ENCODE measurements around the gene ZNF281.

The ZNF281 gene

DNA sequence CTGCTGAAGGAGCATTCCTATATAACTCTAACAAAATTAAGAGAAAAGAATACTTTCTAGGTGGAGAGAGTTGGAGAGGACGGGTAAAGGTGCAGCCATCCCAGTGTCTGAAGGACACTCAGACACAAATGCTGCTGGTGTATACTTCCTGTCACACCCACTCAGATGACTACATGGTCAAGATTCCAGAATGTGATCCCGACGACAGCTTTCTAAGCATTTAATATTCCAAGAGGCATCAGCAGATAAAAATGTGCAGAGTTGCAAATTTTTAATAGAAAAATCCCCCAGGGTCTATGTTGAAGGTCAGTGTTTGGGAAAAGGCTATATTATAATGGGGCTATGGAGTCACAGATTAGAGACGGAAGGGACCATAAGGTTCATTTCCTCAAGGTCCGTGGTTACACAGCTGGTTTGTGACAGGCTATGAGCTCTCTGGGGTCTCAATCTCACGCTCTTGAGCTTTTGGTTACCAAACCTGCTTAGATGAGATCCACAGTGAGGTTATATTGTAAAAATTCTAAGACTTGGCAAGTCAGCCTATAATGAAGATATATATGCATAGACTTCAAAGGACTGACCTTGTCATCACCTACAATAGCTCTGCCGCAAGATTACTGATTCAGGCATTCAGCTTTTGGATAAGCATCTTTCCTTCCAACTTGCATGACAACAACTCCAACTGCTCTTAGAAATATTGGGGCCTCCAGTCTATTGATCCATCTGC, 35.1 kb downstream of the ZNF281 start:
- Histone ChIP-seq H3K27me3 (ENCODE audit: control insufficient read depth, low read length) (no peaks in the 10 kb centered on the region), H3K4me2 (ENCODE audit: low read length) (peak overlapping the region; percentile 52), H3K79me2 (ENCODE audit: control insufficient read depth, low read length) (no peaks in the 10 kb centered on the region), H3K9me2 (replicated peaks; ENCODE audit: control insufficient read depth, low read length) (no peaks in the 10 kb centered on the region), H3F3A (ENCODE audit: control insufficient read depth, insufficient read depth) (no peaks in the 10 kb centered on the region), H3K9me3 (ENCODE audit: control insufficient read depth, insufficient read depth, low read length) (no peaks in the 10 kb centered on the region), H3K27ac (ENCODE audit: low read depth, low read length) (no peak overlapping the region), H3K36me3 (ENCODE audit: control insufficient read depth, low read length) (no peaks in the 10 kb centered on the region), H3K4me3 (ENCODE audit: low read length) (peak overlapping the region; percentile 52; the same call in 1 of the 2 replicates), H3K4me1 (ENCODE audit: control insufficient read depth, low read length) (peaks cover 52% of the 10 kb centered on the region), H4K20me1 (ENCODE audit: control insufficient read depth, insufficient read depth, low read depth, low read length) (no peaks in the 10 kb centered on the region)
- no peak for TF ChIP-seq EZH2phosphoT487 (IDR thresholded peaks at IDR 0.05; ENCODE audit: borderline replicate concordance, low read length)

DNA sequence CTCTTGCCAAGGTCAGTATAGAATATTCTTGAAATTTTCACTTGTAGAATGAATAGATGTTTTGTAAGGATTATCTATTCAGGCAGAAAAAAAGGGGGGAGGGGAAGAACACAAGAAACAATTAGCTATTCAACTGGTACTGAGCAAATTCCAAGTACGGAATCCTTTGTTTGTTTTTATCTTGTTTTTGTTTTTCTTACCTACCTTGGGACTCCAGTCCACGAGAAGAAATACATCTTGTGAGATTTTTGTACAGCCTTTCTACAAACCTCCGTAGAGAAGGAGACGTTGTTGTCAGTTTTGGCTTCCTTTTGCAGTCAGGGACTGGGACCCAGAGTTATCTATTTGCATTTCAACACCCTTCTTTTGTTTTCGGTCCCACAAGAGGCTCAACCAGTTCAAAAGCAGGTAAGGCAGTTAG, 36.0 kb downstream of the ZNF281 start:
- Histone ChIP-seq H3K36me3 (ENCODE audit: control insufficient read depth, low read length) (no peaks in the 10 kb centered on the region), H3K9me3 (ENCODE audit: control insufficient read depth, insufficient read depth, low read length) (no peaks in the 10 kb centered on the region), H3K4me1 (ENCODE audit: control insufficient read depth, low read length) (peaks cover 43% of the 10 kb centered on the region), H3K27me3 (ENCODE audit: control insufficient read depth, low read length) (no peaks in the 10 kb centered on the region), H3K9me2 (replicated peaks; ENCODE audit: control insufficient read depth, low read length) (no peaks in the 10 kb centered on the region), H3F3A (ENCODE audit: control insufficient read depth, insufficient read depth) (no peaks in the 10 kb centered on the region), H3K4me2 (ENCODE audit: low read length) (peak overlapping the region; percentile 52), H3K4me3 (ENCODE audit: low read length) (peak overlapping the region; percentile 52), H3K79me2 (ENCODE audit: control insufficient read depth, low read length) (no peaks in the 10 kb centered on the region), H4K20me1 (ENCODE audit: control insufficient read depth, insufficient read depth, low read depth, low read length) (no peaks in the 10 kb centered on the region), H3K27ac (ENCODE audit: low read depth, low read length) (no peak overlapping the region)
- TF ChIP-seq EZH2phosphoT487 (IDR thresholded peaks at IDR 0.05; ENCODE audit: borderline replicate concordance, low read length): no peak
- TF ChIP-seq, protein P1, sequence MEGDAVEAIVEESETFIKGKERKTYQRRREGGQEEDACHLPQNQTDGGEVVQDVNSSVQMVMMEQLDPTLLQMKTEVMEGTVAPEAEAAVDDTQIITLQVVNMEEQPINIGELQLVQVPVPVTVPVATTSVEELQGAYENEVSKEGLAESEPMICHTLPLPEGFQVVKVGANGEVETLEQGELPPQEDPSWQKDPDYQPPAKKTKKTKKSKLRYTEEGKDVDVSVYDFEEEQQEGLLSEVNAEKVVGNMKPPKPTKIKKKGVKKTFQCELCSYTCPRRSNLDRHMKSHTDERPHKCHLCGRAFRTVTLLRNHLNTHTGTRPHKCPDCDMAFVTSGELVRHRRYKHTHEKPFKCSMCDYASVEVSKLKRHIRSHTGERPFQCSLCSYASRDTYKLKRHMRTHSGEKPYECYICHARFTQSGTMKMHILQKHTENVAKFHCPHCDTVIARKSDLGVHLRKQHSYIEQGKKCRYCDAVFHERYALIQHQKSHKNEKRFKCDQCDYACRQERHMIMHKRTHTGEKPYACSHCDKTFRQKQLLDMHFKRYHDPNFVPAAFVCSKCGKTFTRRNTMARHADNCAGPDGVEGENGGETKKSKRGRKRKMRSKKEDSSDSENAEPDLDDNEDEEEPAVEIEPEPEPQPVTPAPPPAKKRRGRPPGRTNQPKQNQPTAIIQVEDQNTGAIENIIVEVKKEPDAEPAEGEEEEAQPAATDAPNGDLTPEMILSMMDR (IDR thresholded peaks at IDR 0.05; ENCODE audit: low read depth, low read length, poor library complexity, severe bottlenecking): no peak

DNA sequence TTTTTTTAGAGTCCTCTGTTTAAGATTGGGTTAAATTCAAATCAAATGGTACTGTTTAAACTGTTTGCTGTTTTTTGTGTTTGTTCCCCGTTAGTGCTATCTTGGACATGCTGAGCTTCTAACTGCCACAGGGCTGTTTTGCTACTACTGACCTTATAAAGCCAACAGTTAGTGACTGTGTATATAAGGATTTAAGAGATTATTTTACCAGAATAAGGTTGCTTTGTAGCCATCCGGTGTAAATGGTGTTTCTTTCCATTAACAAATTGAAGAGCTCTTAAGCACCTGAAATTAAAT, 37.0 kb downstream of the ZNF281 start:
- Histone ChIP-seq H3K27ac (ENCODE audit: low read depth, low read length) (no peak overlapping the region), H4K20me1 (ENCODE audit: control insufficient read depth, insufficient read depth, low read depth, low read length) (no peaks in the 10 kb centered on the region), H3K36me3 (ENCODE audit: control insufficient read depth, low read length) (no peaks in the 10 kb centered on the region), H3K4me2 (ENCODE audit: low read length) (no peak overlapping the region), H3K9me3 (ENCODE audit: control insufficient read depth, insufficient read depth, low read length) (no peaks in the 10 kb centered on the region), H3K4me3 (ENCODE audit: low read length) (no peak overlapping the region), H3F3A (ENCODE audit: control insufficient read depth, insufficient read depth) (no peaks in the 10 kb centered on the region), H3K4me1 (ENCODE audit: control insufficient read depth, low read length) (peaks cover 43% of the 10 kb centered on the region), H3K79me2 (ENCODE audit: control insufficient read depth, low read length) (no peaks in the 10 kb centered on the region), H3K9me2 (replicated peaks; ENCODE audit: control insufficient read depth, low read length) (no peaks in the 10 kb centered on the region), H3K27me3 (ENCODE audit: control insufficient read depth, low read length) (no peaks in the 10 kb centered on the region)
- TF ChIP-seq EZH2phosphoT487 (IDR thresholded peaks at IDR 0.05; ENCODE audit: borderline replicate concordance, low read length): no peak
- TF ChIP-seq, protein P1 (IDR thresholded peaks at IDR 0.05; ENCODE audit: low read depth, low read length, poor library complexity, severe bottlenecking): no peak

DNA sequence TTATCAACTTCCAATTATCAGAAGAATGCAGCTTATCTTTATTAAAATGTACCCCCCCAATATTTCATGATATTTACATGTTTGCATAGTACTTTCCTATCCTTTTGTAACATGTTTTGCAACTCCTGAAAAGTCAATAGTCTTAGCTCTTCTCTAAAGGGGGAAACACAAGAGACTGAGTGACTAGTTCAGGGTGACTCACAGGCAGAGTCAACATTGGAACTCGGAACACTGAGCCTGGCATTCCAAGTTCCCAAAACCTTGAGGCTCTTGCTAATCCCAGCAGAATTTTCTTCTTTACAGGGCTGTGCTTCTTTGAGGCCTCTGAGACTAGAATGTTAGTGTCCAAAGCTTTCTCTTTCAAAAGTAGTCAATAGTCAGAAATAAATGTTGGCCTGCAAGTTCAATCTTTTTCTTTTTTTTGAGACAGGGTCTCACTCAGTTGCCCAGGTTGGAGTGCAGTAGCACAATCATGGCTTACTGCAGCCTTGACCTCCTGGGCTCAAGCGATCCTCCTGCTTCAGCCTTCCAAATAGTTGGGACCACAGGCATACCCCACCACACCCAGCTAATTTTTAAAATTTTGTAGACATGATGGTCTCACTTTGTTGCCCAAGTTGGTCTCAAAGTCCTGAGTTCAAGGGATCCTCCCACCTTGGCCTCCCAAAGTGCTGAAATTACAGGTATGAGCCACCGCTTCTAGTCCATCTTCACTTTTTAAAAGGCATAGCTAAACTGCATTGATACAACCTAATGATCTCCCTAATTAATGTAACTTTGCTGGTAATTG, 37.5 kb downstream of the ZNF281 start:
- TF ChIP-seq, protein P1 (IDR thresholded peaks at IDR 0.05; ENCODE audit: low read depth, low read length, poor library complexity, severe bottlenecking): no peak
- TF ChIP-seq EZH2phosphoT487 (IDR thresholded peaks at IDR 0.05; ENCODE audit: borderline replicate concordance, low read length): no peak
- H3K27ac ChIP-seq (ENCODE audit: low read depth, low read length): no peak overlapping the region

More for the DNA sequence above, 37.5 kb downstream of the ZNF281 start:
- no peaks in the 10 kb centered on the region for H3K36me3 ChIP-seq (ENCODE audit: control insufficient read depth, low read length)
- peaks cover 39% of the 10 kb centered on the region for H3K4me1 ChIP-seq (ENCODE audit: control insufficient read depth, low read length)
- H3F3A ChIP-seq (ENCODE audit: control insufficient read depth, insufficient read depth): no peaks in the 10 kb centered on the region
- H3K9me2 ChIP-seq (replicated peaks; ENCODE audit: control insufficient read depth, low read length): no peaks in the 10 kb centered on the region
- no peaks in the 10 kb centered on the region for H4K20me1 ChIP-seq (ENCODE audit: control insufficient read depth, insufficient read depth, low read depth, low read length)
- no peak overlapping the region for H3K4me2 ChIP-seq (ENCODE audit: low read length)
- H3K79me2 ChIP-seq (ENCODE audit: control insufficient read depth, low read length): no peaks in the 10 kb centered on the region
- H3K4me3 ChIP-seq (ENCODE audit: low read length): no peak overlapping the region
- no peaks in the 10 kb centered on the region for H3K9me3 ChIP-seq (ENCODE audit: control insufficient read depth, insufficient read depth, low read length)
- no peaks in the 10 kb centered on the region for H3K27me3 ChIP-seq (ENCODE audit: control insufficient read depth, low read length)
